Inflammatory macrophage treated with lipopolysaccharide for 1 hour (primary cell): Measurements from ENCODE around the gene NCKAP5.

Experiments
- DNase-seq, 2 donors: peaks; one replicate each; pipeline ENCODE4 v3.0.0-alpha.2; 2020 to 2022

Gene NCKAP5

GRCh38 chr2:133568172-133568571, at the start of gene NCKAP5:
TSS of gene NCKAP5 (minus strand) at chr2:133568463. CDS start at chr2:133517526, 50,937 bp downstream.
- DNase-seq, result no peak

GRCh38 chr2:133609664-133610063, 41.4 kb upstream of the NCKAP5 start:
- DNase-seq, result no peak

GRCh38 chr2:133608291-133608690, 40.0 kb upstream of the NCKAP5 start:
- no peak for DNase-seq

- DNase-seq, result no peak
Measured at GRCh38 chr2:133607679-133608078, 39.4 kb upstream of the NCKAP5 start.

GRCh38 chr2:133606616-133607015, 38.4 kb upstream of the NCKAP5 start:
- no peak for DNase-seq

- no peak for DNase-seq
Measured at GRCh38 chr2:133605766-133606137, 37.5 kb upstream of the NCKAP5 start.

- DNase-seq, result no peak
Measured at GRCh38 chr2:133605011-133605765, 36.9 kb upstream of the NCKAP5 start.

GRCh38 chr2:133603109-133603508, 34.8 kb upstream of the NCKAP5 start:
- DNase-seq, result no peak

- no peak for DNase-seq
Measured at GRCh38 chr2:133602538-133602937, 34.3 kb upstream of the NCKAP5 start.

- DNase-seq, result no peak
Measured at GRCh38 chr2:133600266-133600928, 32.1 kb upstream of the NCKAP5 start.

GRCh38 chr2:133599811-133600210, 31.5 kb upstream of the NCKAP5 start:
- DNase-seq, result no peak

- no peak for DNase-seq
Measured at GRCh38 chr2:133599211-133599803, 31.0 kb upstream of the NCKAP5 start.

- no peak for DNase-seq
Measured at GRCh38 chr2:133598769-133599168, 30.5 kb upstream of the NCKAP5 start.

- no peak for DNase-seq
Measured at GRCh38 chr2:133596701-133597393, 28.6 kb upstream of the NCKAP5 start.

GRCh38 chr2:133591164-133591563, 22.9 kb upstream of the NCKAP5 start:
- no peak for DNase-seq

GRCh38 chr2:133589456-133589855, 21.2 kb upstream of the NCKAP5 start:
- no peak for DNase-seq

- DNase-seq, result no peak
Measured at GRCh38 chr2:133588144-133588543, 19.9 kb upstream of the NCKAP5 start.

GRCh38 chr2:133586978-133587377, 18.7 kb upstream of the NCKAP5 start:
- DNase-seq, result no peak

- DNase-seq, result no peak
Measured at GRCh38 chr2:133581010-133581760, 12.9 kb upstream of the NCKAP5 start.

GRCh38 chr2:133579274-133579673, 11.0 kb upstream of the NCKAP5 start:
- no peak for DNase-seq

- DNase-seq, result no peak
Measured at GRCh38 chr2:133576714-133577113, 8.5 kb upstream of the NCKAP5 start.

GRCh38 chr2:133574620-133575019, 6.4 kb upstream of the NCKAP5 start:
- no peak for DNase-seq

- no peak for DNase-seq
Measured at GRCh38 chr2:133574186-133574585, 5.9 kb upstream of the NCKAP5 start.
